HG02759 (cell line): Measurements from ENCODE around the gene ZP2.
"Not testable (repeated sequence)": the region's sequence is repeated elsewhere in the genome, so short reads cannot be mapped to it uniquely, and the experiment has no call there.

Experiments used
- ATAC-seq: cut with Tn5 transposase; IDR thresholded peaks from one replicate; pipeline ENCODE4 v1.9.1; 2021; ENCODE audit warnings: mild to moderate bottlenecking, moderate library complexity; ENCODE audit not compliant: unreplicated experiment

The ZP2 gene

DNA sequence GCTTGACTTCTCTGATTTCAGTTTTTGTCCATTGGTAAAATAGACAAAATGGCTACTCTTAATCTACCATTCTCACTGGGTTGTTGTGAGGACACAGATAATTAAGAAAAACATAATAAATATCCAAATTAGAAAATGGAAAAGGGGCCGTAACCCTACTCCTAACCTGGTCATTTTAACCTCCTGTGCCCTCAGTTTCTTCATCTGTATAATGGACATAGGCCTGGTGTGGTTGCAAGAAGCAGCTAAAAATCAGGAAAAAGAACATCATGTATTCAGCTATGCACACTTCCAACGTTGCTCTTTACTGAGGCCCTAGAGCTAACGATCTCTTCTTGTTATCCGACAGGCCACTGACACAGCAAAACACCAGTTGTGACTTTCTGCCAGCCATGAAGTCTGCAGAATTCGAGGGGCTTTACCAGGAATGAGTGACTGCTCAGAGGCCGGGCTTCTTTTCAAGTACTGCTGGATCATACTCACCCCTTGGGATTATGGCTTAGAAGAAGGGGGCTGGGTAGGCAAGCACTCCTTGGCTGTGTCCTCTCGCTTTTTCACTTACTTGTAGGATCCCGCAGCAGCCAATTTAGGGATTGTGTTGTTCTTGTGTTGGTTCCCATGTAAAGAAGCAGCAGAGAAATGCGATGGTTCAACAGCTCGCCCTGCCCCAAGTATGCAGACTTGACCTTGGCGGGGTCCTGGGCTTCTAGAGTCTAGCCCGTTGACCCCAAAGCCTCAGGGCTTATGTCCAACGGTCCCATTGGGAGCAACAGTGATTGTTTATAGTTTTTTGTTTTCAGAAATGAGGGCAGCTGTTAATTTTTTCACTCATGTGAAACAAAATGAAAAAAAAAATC is 32.0 kb downstream of the ZP2 start:
- ATAC-seq: no peak

- no peak for ATAC-seq
Measured at GRCh38 chr16:21175397-21175796, 36.0 kb downstream of the ZP2 start.

GRCh38 chr16:21172650-21173049 is 38.7 kb downstream of the ZP2 start:
- no peak for ATAC-seq

- ATAC-seq: not testable (repeated sequence)
Measured at GRCh38 chr16:21170116-21170515, 41.3 kb downstream of the ZP2 start.

DNA sequence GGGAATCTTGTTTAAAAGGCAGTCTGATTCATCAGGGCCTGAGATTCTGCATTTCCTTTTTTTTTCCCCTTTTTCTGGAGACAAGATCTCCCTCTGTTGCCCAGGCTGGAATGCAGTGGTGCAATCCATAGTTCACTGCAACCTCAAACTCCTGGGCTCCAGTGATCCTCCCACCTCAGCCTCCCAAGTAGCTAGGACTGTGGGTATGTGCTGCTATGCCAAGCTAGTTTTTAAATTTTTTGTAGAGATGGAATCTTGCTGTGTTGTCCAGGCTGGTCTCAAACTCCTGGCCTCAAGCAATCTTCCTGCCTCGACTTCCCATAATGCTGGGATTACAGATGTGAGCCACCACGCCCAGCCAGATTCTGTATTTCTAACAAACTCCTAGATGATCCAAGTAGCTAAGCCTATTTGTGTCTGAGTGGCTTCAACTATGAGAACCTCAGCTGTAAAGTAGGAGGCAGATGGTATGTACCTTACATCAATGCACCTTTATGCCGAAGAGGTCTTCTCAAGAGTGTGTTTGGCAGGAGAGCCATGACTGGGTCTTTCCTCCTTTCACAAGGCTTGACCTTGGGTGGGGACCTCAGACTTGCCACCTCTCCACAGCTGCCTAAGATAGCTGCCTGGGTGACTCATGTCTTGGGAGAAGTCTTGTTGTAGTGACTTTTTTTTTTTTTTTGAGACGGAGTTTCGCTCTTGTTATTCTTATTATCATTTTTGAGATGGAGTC is 42.0 kb downstream of the ZP2 start:
- no peak for ATAC-seq

DNA sequence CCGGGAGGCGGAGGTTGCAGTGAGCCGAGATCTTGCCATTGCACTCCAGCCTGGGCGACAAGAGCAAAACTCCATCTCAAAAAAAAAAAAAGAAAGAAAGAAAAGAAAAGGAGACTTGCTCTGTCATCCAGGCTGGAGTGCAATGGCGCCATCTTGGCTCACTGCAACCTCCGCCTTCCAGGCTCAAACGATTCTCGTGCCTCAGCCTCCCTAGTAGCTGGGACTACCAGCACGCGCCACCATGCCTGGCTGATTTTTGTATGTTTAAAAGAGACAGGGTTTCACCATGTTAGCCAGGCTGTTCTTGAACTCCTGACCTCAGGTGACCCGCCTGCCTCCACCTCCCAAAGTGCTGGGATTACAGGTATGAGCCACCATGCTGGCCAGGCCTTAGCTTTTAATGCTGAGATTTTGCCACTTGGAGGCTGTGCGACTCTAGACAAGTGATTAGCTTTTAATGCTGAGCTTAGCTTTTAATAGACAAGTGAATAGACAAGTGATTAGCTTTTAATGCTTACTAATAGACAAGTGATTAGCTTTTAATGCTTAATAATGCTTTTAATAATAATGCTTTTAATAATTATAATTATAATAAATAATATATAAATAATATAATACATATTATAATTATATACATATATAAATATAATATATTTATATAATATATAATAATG is 43.3 kb downstream of the ZP2 start:
- no peak for ATAC-seq

GRCh38 chr16:21167360-21167759 is 44.0 kb downstream of the ZP2 start:
- no peak for ATAC-seq

DNA sequence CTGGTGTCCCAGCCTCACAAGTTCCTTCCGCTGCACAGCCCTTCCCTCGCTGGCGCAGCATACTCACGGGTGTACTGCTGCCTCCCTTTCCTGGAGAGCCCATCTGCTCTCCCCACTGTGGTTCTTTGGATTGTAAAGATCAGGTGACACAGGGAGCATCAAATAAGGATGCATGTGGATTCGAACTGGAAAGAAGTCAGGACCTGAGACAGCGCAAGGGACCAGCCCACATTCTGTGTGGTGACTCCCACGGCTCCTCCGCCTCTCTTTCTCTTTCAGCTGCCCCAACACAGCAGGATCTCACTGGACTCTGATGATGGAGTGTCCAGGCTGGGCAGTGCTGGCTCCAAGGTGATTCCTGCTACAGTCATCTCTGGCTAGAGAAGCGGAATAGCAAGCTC is 44.8 kb downstream of the ZP2 start:
- no peak for ATAC-seq

DNA sequence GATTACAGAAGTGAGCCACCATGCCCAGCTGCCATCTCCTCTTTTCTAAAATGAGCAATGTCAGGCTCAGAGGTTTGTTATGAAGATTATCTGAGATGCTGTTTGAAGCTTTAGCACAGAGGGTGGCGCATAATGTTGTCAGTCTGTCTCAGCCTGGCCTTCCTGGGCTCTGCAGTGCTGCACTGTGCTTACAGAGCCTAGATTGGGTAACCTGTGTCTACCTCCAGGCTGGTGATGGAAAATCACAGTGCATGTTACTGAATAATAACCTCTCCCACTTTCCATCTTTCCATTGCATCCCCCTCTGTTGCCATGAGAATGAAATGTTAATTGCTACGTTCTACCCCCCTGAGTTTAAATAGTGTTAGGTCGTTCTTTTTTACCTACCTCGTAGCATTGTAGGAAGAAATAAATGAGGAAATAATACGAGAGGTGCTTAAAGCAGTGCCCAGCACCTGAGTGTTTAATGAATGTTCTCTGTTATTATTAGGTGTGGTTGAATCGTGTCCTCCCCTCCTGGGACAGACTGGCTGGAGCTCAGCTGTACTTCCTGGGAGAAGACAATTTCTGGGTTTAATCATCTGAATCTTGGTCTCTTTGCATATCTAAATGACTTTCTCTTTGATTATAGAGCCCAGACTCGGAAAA is 46.7 kb downstream of the ZP2 start:
- no peak for ATAC-seq

DNA sequence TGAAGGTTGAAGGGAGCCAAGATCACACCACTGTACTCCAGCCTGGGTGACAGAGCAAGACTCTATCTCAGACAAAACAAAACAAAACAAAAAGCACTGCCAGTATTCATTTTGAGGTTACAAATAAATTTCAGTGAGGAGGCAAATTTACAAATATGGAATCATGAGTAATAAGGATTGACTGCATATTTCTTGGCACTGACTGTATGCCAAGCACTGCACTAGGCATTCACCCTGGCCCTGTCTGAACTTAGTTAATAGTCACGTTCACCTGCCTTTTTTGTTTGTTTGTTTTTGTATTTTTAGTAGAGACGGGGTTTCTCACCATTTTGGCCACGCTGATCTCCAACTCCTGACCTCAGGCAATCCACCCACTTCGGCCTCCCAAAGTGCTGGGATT is 47.8 kb downstream of the ZP2 start:
- no peak for ATAC-seq

GRCh38 chr16:21162661-21163151 is 48.7 kb downstream of the ZP2 start:
- ATAC-seq: no peak

GRCh38 chr16:21161211-21161610 is 50.2 kb downstream of the ZP2 start:
- no peak for ATAC-seq

- no peak for ATAC-seq
Measured at GRCh38 chr16:21160276-21160675, 51.1 kb downstream of the ZP2 start.

GRCh38 chr16:21159281-21159951 is 52.0 kb downstream of the ZP2 start:
- no peak for ATAC-seq

GRCh38 chr16:21158208-21159110 is 52.9 kb downstream of the ZP2 start, which contains the start of gene LDAF1:
TSS of gene LDAF1 (plus strand) at chr16:21158674. CDS start at chr16:21161183, 2,509 bp downstream.
- ATAC-seq: peak; percentile 91

DNA sequence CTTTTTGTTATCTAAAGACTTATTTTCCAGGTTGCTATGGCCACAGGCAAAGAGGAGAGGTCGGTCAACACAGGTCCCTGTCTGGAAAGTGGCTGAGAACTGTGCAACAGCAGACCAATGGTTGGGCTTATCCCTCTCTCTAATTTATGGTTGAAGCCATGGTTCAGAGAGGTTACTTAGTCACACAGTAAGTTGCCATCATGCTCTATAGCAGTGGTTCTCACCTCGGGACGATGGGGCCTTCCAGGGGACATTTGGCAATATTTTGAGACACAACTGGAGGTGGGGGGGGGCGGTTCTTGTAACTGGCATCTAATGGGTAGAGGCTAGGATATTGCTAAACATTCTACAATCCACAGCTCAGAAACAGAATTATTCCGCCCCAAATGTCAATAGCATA is 53.7 kb downstream of the ZP2 start:
- no peak for ATAC-seq

- ATAC-seq: no peak
Measured at GRCh38 chr16:21156767-21157467, 54.5 kb downstream of the ZP2 start.

DNA sequence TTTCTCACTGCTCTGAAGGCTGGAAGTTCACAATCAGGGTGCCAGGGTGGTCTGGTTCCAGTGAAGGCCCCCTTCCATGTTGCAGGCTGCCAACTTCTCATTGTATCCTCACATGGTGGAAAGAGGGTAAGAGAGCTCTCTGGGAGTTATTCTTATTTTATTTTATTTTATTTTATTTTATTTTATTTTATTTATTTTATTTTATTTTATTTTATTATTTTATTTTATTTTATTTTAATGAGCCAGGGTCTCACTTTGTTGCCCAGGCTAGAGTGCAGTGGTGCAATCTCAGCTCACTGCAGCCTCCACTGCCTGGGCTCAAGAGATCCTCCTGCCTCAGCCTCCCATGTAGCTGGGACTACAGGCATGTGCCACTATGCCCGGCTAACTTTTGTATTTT is 55.4 kb downstream of the ZP2 start:
- ATAC-seq: not testable (repeated sequence)
